Fibroblast of lung (primary cell): ENCODE measurements around the gene CCAR1.

Source experiments
- CTCF ChIP-seq, 2 donors: IDR thresholded peaks in 1 of 2; conservative IDR thresholded peaks in 1 of 2; 1 replicate in 1 of 2; 2 replicates in 1 of 2; pipeline ENCODE4 v1.5.1; 2011 to 2012; ENCODE audit warnings: low read length in 2 of 2, control low read depth in 1 of 2, inconsistent platforms in 1 of 2, low read depth in 1 of 2, mild to moderate bottlenecking in 1 of 2
- EZH2 ChIP-seq: IDR thresholded peaks from 2 replicates; pipeline ENCODE4 v1.5.1; 2012; ENCODE audit warnings: low read length, control low read depth, mild to moderate bottlenecking; ENCODE audit errors: missing control alignments

GRCh38 chr10:68811314-68812009 is 90.4 kb downstream of the CCAR1 start:
- TF ChIP-seq EZH2 (no peak), CTCF (conservative IDR thresholded peaks at IDR 0.05 in 1 of 2, IDR thresholded peaks at IDR 0.05 in 1 of 2; ENCODE audit: low read depth in 1 of 2, low read length in 2 of 2) (no peak)
